ENCODE measurements around the gene RAB8B. TPM values are rescaled to one million over a fixed set of nuclear protein-coding genes. Genes with fewer than 3 reads are reported as not detected.

The RAB8B gene
- total and polyA plus RNA-seq, 2 of the 13 experiments (the other 11 are each of a cell fraction or from before 2014, with no cell fraction given) = 6.8 to 14.2 TPM

- no peaks in the 10 kb centered on the region for H4K20me1 ChIP-seq (ENCODE audit: insufficient read depth, low read length)
- CTCF ChIA-PET (ENCODE audit: low intra/inter-chr PET ratio, low total read pairs) = no interaction called here
- DNase-seq (ENCODE audit: low spot score) (no peak), ATAC-seq (no peak), FAIRE-seq (no peak)
- H2AFZ ChIP-seq (ENCODE audit: low read length) = no peak overlapping the region
- POLR2A ChIA-PET = no interaction called here
- in situ Hi-C loops (cut with HindIII; ENCODE audit: extremely low pct_ligation_motif_present, low pct_unique_long_range_greater_than_20kb) = no loop called here
- no peak overlapping the region for H3K27ac ChIP-seq (ENCODE audit: extremely low read length, insufficient read depth, low read length)
- no peaks in the 10 kb centered on the region for H3K27me3 ChIP-seq (ENCODE audit: control insufficient read depth in 1 of 2, insufficient read depth in 2 of 2, low read length in 2 of 2)
- H3K9ac ChIP-seq (ENCODE audit: insufficient read depth, low read depth, low read length) = no peak overlapping the region
- no peaks in the 10 kb centered on the region for H3K36me3 ChIP-seq (replicated peaks in 1 of 2; ENCODE audit: control insufficient read depth in 1 of 2, insufficient read depth in 2 of 2, low read length in 2 of 2)
- WGBS (ENCODE audit: low lambda C conversion rate) = 65% methylated on average over 2 of the region's 2 CpGs
- no peak overlapping the region for H3K4me2 ChIP-seq (ENCODE audit: low read depth, low read length)
- no peak overlapping the region for H3K4me3 ChIP-seq (replicated peaks in 1 of 3; ENCODE audit: insufficient read depth in 1 of 3, low read depth in 2 of 3, low read length in 3 of 3)
- peaks cover 19% of the 10 kb centered on the region for H3K4me1 ChIP-seq (ENCODE audit: insufficient read depth, low read length)
- intact Hi-C loops (cut with micrococcal nuclease; ENCODE audit: unreplicated experiment) = no loop called here
- no peaks in the 10 kb centered on the region for H3K9me3 ChIP-seq (ENCODE audit: low read length)
- TF ChIP-seq ONECUT2 (CRISPR knock-in tag; IDR thresholded peaks at IDR 0.05) (no peak), ZFP37 (CRISPR knock-in tag; IDR thresholded peaks at IDR 0.05; ENCODE audit: borderline replicate concordance) (no peak), ZNF616 (CRISPR knock-in tag; IDR thresholded peaks at IDR 0.05; ENCODE audit: low read depth) (no peak), MEIS1 (CRISPR knock-in tag; IDR thresholded peaks at IDR 0.05; ENCODE audit: borderline replicate concordance) (no peak), CCAR2 (optimal IDR thresholded peaks at IDR 0.05; ENCODE audit: low read depth, low read length) (no peak), KAT2B (IDR thresholded peaks at IDR 0.05; ENCODE audit: borderline replicate concordance, low read depth, low read length) (no peak), RAD21 (CRISPR knock-in tag; IDR thresholded peaks at IDR 0.05) (no peak), ZNF414 (CRISPR knock-in tag; IDR thresholded peaks at IDR 0.05) (no peak)
- TF ChIP-seq, protein P1, sequence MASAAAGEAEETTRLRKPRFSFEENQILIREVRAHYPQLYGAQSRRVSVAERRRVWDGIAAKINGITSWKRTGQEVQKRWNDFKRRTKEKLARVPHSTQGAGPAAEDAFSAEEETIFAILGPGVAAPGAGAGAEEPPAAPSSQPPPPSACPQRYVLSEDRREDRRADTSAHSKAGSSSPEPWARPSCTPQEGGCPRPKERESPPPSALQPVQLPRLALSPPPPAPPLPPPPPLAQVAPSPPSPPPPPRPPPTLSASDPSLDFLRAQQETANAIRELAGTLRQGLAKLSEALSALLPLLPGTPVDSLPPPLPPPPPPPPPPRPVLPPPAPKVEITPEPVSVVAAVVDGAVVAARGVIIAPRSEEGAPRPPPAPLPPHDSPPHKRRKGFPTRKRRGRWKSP (CRISPR knock-in tag; IDR thresholded peaks at IDR 0.05) = no peak
- BruUV-seq (replicated peaks) = no TSS peak
- no peaks in the 10 kb centered on the region for H3K79me2 ChIP-seq (ENCODE audit: insufficient read depth, low read length)
Observed at GRCh38 chr15:63180746-63181145, 8.7 kb upstream of the RAB8B start.

All from HepG2 (cell line).